NOMO-1 (cell line): Measurements from ENCODE around the gene TRIM3.
A peak's percentile ranks its signal among the peaks of the same experiment; 100 is the strongest.

Experiments used
- DNase-seq, 2 experiments: peaks; one replicate each; lab custom pipeline; 2025; ENCODE audit not compliant: unreplicated experiment in 2 of 2; lab: John Stamatoyannopoulos, UW

Gene TRIM3

DNA sequence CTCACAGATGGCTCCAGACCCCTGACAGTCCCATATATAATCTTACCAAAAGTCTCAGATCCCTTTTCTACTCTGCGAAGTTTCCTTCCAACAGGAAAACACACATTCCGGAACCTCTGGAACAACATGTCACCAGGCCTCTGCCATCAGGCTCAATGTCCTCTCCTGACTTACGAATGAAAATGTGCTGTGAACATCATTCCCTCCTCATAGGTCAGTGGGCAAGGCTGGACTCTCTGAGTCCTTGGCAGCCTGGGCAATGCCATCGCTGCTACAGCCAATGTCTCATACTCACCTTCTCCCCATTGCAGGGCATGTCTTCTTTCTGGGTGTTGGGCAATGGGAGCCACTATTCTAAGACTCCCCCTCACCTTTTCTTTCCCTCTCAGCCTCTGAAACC lies 31.3 kb downstream of the TRIM3 start:
- DNase-seq, result no peak

DNA sequence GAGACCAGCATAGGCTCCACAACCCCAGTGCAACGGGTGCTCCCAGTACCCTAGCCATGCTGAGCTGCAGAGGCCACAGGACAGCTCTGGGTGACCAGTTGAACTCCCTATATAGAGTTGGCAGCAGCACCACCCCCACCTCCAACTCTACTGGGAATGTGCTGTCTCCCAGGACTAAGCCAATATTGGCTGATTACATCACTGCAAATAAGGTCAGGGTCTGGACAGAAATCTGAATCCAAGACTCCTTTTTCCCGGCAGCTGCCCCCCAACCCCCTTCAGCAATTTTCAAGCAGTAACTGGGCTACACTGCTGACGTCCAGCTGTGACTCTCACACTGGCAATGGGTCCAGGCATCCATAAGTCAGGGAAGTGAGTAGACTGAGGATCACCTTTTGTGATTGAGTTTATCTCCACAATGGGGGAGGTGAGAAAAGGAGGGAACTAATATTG lies 32.8 kb downstream of the TRIM3 start, which contains the start of gene HPX:
Gene HPX (minus strand): TSS at position 82 of the 453 bp plus-strand sequence. CDS start 24 bp downstream, at position 58.
- DNase-seq, result no peak

DNA sequence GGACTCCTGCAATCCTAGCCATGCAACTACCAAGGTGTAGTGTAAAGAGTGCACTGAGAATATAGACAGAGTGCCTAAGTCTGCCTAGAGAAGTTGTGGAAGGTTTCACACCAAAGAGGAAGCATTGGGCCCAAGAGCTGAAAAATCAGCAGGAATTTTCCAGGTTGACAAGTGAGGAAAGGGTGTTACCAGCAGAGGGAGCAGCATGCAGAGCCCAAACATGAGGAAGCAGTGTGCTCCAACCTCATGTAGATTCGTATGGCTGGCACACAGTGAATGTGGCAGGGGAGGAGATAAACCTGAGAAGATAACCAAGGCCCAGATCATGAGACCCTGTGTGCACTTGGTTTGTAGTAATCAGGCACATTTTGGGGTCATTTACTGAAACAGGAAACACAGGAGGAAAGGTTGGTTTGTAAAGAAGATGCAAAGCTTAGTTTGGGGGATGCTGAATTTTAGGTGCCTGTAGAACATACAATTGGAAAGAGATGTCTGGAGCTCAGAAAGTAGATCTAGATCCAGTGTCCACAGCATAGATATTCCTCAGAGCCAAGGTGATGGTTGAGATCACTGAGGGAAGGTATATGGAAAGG lies 34.7 kb downstream of the TRIM3 start:
- peak; percentile 41 to 42 for DNase-seq

DNA sequence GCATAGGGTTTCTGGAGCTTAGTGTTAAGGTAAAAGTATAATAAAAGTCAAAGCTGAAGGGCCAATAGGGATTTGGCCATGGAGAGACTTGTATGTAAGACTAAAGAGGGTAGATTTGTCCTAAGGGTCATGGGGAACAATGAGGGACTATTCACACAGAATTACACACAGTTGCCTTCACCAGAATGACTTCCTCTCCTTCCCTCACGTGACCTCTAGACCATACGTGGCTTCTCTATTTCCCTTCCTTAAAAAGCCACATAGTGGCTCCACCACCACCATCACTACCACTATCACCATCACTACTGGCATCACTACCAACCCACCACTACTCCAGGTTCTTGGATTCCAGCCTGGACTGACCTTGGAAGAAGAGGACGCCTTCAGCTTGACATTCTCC lies 35.7 kb downstream of the TRIM3 start:
- peak; percentile 34 to 62 for DNase-seq

DNA sequence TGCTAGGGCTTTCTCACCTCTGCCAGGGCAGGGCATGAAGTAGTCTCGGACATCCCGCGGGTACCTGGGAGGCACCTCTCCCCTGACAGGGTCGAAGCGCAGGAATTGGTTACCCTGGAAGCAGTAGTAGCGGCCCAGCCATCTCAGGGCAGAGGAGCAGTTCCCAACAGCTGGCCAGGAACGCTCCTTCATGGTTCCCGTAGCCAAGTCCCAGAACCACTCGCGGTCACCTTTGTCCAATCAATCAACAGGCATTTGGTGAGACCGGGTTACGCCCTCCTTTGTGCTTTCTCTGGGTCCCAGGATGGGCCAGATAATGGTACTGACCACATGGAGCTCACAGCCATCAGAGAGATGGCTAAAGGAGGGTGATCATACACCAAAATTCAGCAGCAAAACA lies 36.3 kb downstream of the TRIM3 start:
- DNase-seq, result no peak

DNA sequence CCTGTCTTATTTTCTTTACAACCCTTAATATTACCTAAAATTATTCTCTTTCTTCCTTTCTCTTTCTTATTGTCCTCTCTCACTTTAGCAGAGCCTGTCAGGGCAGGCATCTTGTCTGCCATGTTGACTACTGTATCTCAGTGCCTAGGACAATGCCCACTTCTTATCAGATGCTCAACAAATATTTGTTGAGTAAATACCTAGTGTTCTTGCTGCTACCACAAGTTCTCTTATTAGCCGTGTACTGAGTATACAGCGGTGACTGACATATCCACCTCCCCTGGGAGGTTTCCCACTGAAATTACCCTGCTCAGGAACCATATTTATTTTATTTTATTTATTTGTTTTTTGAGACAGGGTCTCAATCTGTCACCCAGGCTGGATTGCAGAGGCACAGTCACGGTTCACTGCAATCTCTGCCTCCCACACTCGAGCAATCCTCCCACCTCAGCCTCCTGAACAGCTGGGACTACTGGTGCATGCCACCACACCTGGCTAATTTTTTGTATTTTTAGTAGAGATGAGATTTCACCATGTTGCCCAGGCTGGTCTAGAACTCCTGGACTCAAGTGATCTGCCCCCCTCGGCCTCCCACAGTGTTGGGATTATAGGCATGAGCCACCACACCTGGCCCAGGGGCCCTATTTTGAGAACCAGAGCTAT lies 39.6 kb downstream of the TRIM3 start:
- no peak for DNase-seq

DNA sequence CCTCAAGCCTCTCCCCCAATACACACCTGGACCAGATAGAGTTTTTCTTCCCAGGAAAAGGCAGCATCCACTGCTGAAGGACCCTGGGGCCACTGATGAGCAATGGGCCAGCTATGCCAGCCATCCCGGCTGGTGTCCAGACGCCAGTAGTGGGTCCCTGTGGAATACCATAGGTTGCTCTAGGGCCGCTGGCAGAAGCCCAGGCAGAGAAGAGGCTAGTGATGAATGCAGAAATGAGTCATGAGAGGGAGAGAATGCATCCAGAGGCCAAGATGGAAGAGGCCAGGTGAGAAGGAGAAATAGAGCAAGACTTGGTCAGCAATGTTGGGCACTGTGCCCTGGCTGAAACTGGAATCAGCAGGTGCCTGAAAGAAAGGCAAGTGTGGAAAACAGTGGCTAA lies 41.9 kb downstream of the TRIM3 start:
- DNase-seq, result no peak

DNA sequence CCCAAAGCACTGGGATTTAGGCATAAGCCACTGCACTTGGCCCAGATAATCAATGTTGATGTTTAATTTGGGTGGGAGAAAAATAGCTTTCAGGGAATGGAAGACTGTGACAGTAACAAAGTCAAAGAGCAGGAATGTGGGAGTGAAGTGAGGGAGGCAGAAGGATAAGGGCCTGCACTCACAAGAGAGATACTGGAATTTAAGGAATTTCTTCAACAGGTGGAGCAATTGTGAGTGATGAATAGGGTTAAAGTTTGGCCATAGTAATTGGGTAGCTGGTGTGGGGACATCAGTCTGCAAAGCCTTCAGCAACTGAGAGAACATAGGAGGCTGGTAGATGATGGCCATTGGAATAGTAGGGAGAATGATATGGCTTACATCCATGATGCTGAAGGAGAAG lies 46.2 kb downstream of the TRIM3 start:
- DNase-seq, result no peak

DNA sequence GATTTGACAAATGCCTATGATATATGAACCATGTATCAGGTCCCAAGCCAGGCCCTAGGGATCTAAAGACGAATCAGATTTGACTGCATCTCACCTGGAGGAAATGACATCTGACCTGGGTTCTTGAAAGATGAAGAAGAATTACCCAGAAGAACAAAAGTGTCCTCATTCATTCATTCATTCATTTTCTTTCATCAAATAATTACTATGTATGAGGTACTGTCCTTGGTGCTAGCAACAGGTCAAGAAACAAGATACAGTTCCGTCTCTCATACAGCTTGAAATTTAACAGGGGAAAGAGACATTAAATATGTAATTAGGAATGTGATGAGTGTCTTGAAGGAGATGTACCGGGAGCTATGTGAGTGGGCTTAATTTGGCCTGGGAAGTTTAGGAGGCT lies 53.1 kb downstream of the TRIM3 start:
- DNase-seq, result no peak

DNA sequence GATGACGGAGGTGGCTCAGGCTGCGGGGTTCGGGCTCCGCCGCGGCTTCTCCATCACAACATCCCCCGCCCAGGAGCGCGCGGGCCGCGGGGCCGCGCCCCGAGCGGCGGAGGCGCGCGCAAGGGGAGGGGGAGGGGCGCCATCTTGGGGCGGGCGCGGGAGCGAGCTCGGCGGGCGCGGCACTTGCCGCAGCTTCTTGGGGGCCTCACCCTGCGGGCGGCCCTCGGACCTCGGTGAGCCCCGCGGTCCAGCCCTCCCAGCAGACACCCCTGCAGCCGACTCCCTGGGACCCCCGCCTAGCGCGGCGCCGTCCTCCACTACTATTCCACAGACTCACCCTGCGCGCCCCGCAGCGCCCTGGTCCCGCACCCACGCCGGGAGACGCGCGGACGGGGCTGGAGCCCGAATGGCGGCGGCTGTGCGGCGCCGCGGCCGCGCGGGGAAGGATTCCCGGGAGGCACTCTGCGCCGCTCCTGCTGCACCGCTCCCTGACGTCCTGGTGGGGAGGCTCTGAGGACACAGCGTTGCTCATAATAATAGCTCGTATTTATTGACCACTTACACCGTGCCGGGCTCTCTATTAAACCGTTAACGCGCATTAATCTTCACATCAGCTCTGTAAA lies 54.6 kb downstream of the TRIM3 start, which contains the start of gene APBB1:
Gene APBB1 (minus strand): TSS at position 86 of the 623 bp plus-strand sequence. CDS start 7,747 bp downstream, outside the sequence.
- peak; percentile 26 to 32 for DNase-seq

DNA sequence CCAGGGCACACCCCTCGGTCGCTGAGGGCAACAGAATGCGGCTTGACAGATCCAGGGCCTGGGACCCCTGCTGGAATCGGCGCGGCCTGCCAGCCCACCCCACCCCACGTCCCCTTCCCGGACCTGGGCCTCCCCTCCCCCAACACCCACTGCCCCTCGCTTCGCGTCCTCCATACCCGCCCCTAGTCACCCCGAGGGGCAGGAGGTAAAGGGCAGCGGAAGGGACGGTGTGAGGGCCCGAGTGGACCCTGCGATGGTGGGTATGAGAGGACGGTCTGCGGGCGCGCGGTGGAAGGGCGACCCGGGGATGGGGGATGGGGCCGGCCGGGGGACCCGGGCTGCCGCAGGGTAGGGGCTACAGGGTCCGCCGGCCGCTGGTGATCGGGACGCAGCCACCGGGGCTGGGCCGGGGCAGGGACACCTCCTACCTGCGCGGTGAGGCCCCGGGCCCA lies 55.2 kb downstream of the TRIM3 start:
- no peak for DNase-seq

DNA sequence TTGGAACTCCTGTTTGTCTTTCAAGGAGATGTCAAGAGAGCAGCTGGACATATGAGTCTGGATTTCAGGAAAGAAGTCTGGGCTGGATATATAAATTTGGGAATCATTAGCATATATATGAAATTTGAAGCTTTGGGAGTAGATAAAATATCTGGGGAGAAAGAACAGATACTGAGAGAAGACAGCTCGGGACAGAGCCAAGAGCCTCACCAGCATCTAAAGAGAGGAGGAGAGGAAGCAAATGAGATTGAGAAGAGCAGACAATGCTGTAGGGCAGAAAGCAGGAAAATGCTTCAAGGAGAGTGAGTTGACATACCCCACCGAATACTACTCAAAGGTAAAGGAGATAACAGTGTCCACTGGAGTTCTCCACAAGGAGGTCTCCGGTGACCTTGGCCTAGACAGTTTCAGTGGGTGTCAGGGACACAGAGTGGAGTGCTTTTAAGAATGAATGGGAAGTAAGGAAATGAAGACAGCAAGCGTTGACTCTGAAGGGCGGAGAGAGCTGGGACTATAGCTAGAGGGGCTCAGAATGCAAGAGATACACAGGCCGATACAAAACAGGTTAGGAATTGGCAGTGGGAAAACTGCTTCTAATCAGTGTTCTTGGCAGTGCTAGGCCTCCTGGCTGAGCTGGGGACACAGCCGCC lies 55.7 kb downstream of the TRIM3 start:
- DNase-seq, result no peak

DNA sequence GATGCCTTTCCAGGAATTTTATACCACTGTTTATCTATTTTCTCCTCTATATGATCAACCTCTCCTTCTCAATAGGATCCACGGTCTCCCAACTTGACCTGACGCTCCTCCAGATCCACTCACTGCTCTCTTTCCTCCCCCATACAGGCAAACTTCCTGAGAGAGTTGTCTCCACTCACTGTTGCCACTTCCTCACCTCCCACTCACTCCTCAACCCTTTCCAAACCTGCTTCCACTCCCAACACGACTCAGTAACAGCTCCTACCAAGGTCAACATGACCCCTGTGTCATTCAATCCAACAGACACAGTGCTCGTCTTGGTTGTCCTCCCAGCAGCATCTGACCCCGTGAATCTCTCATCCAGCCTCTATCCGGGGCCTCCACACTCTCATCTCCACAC lies 57.9 kb downstream of the TRIM3 start:
- no peak for DNase-seq

DNA sequence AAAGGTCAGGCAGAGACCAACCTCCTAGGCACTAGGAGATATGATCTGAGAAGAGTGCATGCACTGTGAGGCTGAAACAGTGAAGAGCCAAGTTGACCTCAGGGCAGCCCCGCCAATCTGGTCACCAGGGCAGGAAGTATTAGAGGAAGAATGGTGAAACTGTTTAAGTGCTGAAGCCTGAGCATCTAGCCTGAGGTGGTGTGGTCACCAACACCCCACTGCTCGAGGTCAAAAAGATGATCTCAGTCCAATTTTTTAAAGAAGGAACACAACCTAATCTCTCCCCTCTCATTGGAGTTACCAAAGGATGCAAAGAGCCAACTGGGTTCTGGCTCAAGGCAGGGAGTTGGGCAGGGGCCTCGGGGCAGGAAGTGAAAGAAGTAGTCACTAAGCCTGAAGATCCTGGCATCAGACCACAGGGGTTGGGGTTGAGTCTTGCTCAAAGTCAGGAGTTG lies 58.8 kb downstream of the TRIM3 start:
- DNase-seq, result peak; percentile 54 to 65

DNA sequence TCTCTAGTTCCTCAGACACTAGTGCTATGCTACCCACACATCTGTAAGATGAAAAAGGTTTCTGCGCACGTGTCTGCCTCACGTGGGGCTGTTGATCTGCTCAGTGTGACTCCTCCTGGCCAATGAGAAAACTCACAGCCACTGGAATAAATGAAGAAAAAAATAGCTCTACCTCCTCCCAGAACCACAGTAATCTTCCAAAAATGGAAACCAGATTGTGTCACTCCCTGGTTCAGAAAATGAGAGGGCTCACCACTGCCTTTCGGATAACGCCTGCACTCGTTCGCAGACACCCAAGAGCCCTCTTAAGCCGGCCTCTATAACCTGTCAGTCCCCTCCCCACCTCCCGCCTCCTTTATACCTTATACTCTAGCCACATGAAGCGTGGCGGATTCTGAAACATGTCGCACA lies 59.9 kb downstream of the TRIM3 start:
- no peak for DNase-seq

DNA sequence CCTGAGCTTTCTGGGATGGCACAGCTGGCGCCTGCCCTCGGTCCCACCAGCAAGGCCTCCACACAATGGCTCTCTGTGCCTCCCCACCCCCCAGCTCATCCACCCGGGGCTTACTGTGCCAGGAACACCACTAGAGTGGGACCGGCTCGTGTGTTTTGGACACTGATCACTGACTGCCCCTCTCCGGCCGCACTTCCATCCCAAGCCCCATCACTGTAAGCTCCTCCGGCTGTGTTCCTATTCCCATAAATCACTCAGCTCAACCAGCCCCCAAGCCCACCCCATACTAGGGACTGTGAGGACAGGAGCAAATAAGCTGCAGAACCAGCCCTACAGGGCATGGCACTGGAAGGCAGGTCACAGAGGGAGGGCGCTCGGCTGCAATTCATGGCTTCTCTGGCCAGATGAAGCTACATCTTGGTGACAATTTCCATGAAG lies 62.1 kb downstream of the TRIM3 start:
- no peak for DNase-seq

DNA sequence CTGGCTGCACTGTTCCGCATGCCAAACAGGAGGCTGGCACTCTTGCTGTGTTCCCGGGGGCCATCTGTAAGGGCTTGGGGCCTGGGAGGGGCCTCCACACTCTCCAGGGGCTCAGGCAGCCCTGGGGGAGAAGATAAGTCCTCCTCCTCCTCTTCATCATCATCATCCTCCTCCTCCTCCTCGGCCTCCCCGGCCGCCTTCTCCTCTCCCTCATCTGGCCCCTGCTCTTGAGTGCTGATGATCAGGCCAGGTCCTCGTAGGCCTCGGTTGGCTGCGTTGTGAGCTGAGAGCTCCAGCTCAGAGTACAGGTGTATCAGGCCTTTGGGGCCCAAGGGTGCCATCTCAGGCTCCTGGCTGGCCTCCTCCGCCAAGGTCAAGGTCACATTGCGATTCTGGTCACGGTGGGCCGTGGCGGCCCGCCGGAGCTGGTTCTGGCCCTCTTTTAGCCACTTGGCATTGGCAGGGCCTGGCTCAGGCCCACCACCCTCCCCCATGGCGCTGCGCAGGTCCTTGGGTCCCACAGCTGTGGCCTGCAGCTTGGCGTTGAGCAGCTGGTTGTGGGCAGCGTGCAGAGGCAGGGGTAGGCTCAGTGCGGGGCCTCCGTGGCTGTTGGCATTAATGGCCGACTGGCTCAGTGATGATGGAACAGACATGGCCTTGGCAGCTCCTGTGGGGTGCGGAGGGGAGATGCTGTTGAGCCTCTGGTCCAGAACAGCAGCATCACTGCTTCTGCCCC lies 62.9 kb downstream of the TRIM3 start:
- no peak for DNase-seq

DNA sequence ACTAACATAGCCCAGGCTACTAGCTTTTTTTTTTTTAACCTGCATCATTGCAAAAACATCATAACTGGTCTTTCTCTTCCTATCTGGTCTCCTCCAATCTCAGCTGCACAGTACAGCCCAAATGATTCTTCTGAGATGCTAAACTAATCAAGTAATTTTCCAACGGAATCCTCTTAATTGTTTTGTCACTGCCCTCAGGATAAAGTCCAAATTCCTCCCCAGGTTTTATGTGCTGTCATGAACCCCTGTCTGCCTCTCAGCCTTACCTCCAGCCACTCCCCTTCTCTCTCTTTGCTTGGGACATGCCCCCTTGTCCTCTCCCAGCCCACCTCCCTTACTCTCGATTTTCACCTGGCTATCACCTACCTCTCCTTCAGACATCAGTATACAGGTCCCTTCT lies 67.4 kb downstream of the TRIM3 start:
- no peak for DNase-seq

DNA sequence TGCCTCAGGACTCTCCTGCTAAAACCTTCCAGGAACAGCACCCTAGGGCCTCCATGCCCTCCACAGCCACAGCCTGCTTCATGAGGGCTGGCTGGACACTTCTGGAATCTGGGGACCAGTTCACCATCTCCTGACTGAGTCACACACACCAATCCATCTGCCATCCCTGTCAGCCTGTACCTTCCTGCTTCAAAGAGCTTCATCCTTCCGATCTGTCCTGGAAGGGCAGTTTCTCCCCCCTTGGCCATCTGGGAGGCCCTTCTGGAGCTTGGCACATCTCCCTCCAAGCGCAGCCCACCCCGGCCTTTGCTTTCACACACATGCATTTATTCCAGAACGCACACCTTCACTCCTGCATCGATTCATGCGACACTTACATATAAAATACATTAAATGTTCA lies 67.9 kb downstream of the TRIM3 start:
- no peak for DNase-seq

DNA sequence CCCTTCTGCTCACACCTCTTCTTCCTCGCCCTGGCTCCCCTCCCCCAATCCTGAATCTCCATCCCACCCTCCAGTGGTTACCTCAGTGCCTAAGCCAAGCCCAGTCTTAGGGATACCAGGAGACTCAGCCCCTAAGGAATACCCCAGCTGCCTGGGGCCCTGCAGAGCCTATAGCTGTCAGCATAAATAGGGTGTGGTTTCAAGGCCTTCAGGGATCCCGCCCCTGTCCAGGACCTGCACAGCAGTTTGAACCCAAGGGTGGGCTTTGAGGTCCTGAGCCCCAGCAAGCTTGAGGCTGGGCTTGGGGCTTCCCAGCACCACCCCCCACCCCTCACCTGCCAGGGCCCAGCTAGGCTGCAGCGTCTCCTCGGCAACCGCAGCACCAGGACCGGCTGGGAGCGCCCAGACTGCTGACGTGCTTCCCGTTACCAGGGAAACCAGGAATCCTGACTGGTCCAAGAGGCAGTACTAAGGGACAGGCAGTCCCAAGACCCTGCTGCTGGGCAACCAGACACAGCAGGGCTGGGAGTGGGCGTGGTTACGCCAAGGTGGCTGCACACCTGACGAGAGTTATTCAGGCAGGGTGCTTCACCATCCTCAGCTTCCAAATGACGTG lies 68.6 kb downstream of the TRIM3 start:
- DNase-seq, result no peak
